KG1 (cell line): ENCODE measurements around the gene ADAMTSL3.

Source experiments
- DNase-seq: peaks from one replicate; lab custom pipeline; 2025; lab: John Stamatoyannopoulos, UW

Gene ADAMTSL3

GRCh38 chr15:83656943-83657528 is 3.1 kb downstream of the ADAMTSL3 start:
- DNase-seq, result no peak

GRCh38 chr15:83657549-83657948 is 3.6 kb downstream of the ADAMTSL3 start:
- no peak for DNase-seq

GRCh38 chr15:83658430-83659416 is 4.8 kb downstream of the ADAMTSL3 start:
- DNase-seq, result no peak

- no peak for DNase-seq
These were observed 5.5 kb downstream of the ADAMTSL3 start for GRCh38 chr15:83659417-83659812.

- no peak for DNase-seq
These were observed 11.6 kb downstream of the ADAMTSL3 start for GRCh38 chr15:83665480-83665879.

GRCh38 chr15:83670672-83671229 is 16.8 kb downstream of the ADAMTSL3 start:
- DNase-seq, result no peak

- DNase-seq, result no peak
These were observed 17.7 kb downstream of the ADAMTSL3 start for GRCh38 chr15:83671603-83672002.

- no peak for DNase-seq
These were observed 19.5 kb downstream of the ADAMTSL3 start for GRCh38 chr15:83673385-83673784.

- no peak for DNase-seq
These were observed 28.7 kb downstream of the ADAMTSL3 start for GRCh38 chr15:83682476-83683088.

- DNase-seq, result no peak
These were observed 32.0 kb downstream of the ADAMTSL3 start for GRCh38 chr15:83685916-83686332.

GRCh38 chr15:83688201-83688600 is 34.3 kb downstream of the ADAMTSL3 start:
- no peak for DNase-seq

- no peak for DNase-seq
These were observed 36.8 kb downstream of the ADAMTSL3 start for GRCh38 chr15:83690676-83691075.

- no peak for DNase-seq
These were observed 39.0 kb downstream of the ADAMTSL3 start for GRCh38 chr15:83692746-83693581.

GRCh38 chr15:83694015-83694414 is 40.1 kb downstream of the ADAMTSL3 start:
- DNase-seq, result no peak

GRCh38 chr15:83694536-83694935 is 40.6 kb downstream of the ADAMTSL3 start:
- no peak for DNase-seq

- DNase-seq, result no peak
These were observed 41.3 kb downstream of the ADAMTSL3 start for GRCh38 chr15:83695246-83695645.

GRCh38 chr15:83695901-83696425 is 42.0 kb downstream of the ADAMTSL3 start:
- no peak for DNase-seq

- DNase-seq, result no peak
These were observed 43.8 kb downstream of the ADAMTSL3 start for GRCh38 chr15:83697716-83698115.

- no peak for DNase-seq
These were observed 44.4 kb downstream of the ADAMTSL3 start for GRCh38 chr15:83698294-83698693.

GRCh38 chr15:83699028-83699427 is 45.1 kb downstream of the ADAMTSL3 start:
- DNase-seq, result no peak

- no peak for DNase-seq
These were observed 46.2 kb downstream of the ADAMTSL3 start for GRCh38 chr15:83700082-83700481.
